ENCODE data around the gene P3H2.
"Not testable (repeated sequence)": the region's sequence is repeated elsewhere in the genome, so short reads cannot be mapped to it uniquely, and the experiment has no call there.

P3H2 gene

DNA sequence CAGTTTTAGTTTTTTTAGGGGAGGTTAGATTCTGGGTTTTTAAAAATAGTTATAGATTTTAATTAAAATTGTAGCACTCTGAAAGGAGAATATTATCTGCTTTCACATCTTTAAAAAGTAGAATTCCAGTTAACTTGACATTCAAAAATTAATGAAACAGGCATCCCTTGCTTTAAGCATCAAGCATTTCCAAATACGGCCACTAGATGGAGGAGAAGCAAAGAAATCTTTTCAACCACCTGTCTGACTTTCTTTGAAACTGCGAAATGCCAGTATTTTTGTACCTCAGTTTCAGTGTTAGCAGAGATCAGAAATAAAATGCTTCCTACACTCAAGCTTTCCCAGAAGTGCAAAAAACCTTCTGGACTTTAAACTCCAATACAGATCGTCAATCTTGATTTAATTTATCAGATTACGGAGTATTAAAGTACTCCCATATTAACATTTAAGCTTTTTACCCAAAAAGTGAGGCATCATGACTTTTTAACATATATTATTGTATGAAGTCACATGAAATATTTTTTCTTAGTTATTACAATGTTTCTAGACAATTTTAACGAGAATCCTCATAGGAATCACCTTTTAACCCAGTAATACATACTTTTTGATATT, 153.3 kb downstream of the P3H2 start:
- DNase-seq (ENCODE audit: low read depth, low spot score) = peak; percentile 35
- H3K4me3 ChIP-seq (ENCODE audit: low read length) = no peak overlapping the region

DNA sequence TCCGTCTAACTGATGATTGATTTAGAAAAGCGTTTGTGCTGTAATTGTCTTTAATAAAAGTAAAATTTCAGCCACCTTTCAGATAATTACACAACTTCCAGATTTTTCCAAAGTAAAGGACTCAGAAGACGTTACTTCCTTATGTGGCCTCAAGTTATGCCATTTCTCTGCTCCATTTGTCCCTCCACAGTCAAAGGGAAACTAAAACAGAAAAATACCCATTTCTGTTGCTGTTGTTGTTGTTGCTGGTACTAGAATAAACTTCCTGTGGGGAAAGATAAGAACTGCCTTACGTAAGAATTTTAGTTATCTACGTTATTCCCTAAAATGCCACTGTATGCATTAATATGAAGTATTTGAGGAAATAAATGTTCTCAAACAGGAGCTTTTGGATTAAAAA, 153.9 kb downstream of the P3H2 start:
- no peak overlapping the region for H3K4me3 ChIP-seq (ENCODE audit: low read length)
- no peak for DNase-seq (ENCODE audit: low read depth, low spot score)

DNA sequence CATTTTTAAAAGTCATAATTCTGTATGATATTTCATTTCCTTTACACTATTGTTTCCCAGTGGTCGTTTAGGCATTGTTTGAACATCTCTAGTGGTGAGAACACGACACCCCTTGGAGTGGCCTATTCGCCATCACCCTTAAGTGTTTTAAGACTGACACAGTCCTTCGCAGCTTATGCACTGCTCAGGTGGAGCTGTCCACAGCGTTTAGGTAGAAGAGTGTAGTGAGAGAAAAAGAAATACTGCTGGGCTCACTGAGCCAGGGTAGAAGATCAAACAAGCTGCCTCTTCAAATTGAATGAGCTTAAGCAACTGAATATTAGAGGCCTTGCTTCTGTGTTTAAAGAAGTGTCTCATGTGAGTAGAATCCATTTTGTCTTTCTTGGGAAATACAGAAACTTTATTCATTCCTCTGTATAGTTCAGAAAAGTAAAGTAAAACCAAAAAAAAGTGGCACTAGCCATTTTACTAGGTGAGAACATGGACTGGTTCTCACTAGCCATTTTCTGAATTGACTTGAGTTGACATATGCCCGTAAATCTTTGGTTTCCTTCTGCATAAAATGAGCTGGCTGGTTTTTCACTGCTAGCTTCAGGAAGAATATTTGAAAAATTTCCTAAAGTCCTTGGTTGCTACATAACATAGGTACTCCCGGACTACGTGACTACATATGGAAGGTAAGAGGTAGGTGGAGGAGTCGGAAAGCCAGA, 155.9 kb downstream of the P3H2 start:
- DNase-seq (ENCODE audit: low read depth, low spot score) = no peak
- H3K4me3 ChIP-seq (ENCODE audit: low read length) = no peak overlapping the region

DNA sequence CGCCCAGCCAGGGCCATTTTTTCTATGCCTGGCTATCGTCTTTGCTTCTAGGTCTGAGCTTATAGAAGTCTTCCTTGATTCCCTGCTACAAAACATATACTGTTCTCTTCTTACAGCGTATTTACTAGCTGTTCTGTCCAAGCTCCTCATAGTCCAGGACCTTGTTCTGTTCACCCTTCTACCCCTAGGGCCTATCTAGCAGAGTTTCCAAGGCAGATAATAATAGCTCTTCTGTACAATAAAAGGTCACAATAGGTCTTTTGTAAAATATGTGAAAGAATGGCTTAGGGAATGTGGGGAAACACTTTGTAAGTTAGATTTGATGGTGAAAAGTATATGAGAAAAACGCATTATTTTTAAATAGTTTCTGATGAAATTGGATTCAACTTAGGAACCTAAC, 158.2 kb downstream of the P3H2 start:
- no peak for DNase-seq (ENCODE audit: low read depth, low spot score)
- H3K4me3 ChIP-seq (ENCODE audit: low read length) = no peak overlapping the region

- peak; percentile 41 for DNase-seq (ENCODE audit: low read depth, low spot score)
- no peak overlapping the region for H3K4me3 ChIP-seq (ENCODE audit: low read length)
These were observed 159.1 kb downstream of the P3H2 start for GRCh38 chr3:189961522-189962161.

DNA sequence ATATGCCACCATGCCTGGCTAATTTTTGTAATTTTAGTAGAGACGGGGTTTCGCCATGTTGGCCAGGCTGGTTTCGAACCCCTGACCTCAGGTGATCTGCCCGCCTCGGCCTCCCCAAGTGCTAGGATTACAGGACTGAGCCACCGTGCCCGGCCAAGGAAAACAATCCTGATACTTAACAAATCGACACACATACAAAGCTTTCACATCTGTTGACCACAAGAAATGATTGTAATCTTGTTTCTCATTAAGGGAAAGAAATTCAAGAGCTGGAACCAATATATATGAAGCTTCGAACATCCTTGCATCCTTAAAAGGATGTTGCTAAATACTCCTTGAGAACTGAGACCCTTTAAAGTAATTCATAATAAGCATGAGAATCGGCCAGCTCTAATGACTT, 159.6 kb downstream of the P3H2 start:
- H3K4me3 ChIP-seq (ENCODE audit: low read length); DNase-seq (ENCODE audit: low read depth, low spot score): not testable (repeated sequence)

- no peak overlapping the region for H3K4me3 ChIP-seq (ENCODE audit: low read length)
- DNase-seq (ENCODE audit: low read depth, low spot score) = no peak
These were observed 165.7 kb downstream of the P3H2 start for GRCh38 chr3:189954733-189955665.

GRCh38 chr3:189953551-189953950, 167.1 kb downstream of the P3H2 start:
- DNase-seq (ENCODE audit: low read depth, low spot score) = no peak
- no peak overlapping the region for H3K4me3 ChIP-seq (ENCODE audit: low read length)

DNA sequence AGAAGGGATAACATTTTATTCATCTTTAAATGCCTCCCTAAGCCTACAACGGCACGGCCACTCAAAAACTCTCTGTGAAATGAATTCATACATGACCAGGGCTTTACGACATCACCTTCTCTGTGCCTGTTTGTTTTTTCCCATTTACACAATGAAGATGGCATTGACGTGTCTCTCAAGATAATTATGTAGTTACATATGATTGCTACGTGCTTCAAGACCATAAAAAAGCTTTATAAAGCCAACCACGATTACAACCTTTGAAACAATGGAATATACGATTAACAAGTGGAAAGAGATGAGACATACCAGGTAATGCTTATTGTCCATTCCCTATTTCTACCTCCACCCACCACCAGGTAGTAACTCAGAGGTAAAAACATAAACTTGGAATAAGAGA, 168.4 kb downstream of the P3H2 start:
- H3K4me3 ChIP-seq (ENCODE audit: low read length) = no peak overlapping the region

DNA sequence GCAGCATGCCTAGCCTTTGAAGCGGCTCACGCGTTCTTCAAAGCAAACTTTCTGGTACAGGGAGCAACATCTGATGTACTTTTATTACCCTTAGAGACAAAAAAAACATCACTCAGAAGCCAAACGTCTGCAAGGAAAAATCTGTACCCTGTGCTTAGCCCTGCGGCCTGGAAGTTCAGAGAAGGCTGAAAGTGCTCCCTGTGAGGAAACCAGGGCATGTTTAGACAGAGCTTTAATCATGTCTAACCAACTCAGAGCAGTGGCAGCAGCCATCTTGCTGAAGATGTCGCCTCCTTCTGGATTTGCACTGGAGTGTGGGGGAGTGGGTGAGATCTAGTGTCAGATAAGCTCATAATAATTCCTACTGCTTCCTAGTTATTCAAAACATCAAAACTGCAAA, 170.4 kb downstream of the P3H2 start:
- H3K4me3 ChIP-seq (ENCODE audit: low read length) = no peak overlapping the region
- no peak for DNase-seq (ENCODE audit: low read depth, low spot score)

More for the DNA sequence above, 168.4 kb downstream of the P3H2 start:
- no peak for DNase-seq (ENCODE audit: low read depth, low spot score)

DNA sequence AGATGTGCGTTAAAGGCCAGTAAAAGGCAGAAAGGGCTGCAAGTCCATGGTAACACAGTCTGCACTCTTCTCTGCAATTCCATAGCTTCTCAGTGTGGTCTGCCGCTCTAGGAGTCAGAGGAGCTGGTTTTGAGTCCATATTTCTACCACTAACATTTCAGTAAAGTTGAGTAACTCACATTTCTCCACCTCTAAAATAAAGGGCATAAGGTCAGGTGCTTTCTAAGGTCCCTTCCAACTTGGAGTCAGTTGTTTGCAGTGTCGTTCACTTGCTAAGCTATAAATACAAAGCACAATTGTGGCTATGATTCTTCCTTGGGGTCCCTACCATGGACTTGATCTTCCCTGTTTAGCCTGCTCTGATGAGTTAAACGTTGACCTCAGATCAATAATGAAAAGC, 171.1 kb downstream of the P3H2 start:
- no peak for DNase-seq (ENCODE audit: low read depth, low spot score)
- no peak overlapping the region for H3K4me3 ChIP-seq (ENCODE audit: low read length)

DNA sequence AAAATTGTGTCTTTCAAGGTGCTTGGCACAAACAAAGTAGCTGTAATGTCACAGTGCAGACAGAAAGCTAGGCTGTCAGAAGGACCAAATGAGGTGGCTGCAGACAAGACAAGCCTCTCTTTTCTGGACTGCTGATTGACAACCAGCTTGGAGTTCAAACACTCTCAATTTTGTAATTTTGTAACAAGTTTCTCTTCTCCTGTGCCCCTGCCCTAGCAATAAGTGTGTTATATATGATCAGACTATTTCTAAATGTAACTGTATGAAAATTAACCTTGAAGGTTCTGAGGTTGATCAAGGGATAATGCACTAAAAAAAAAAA, 172.0 kb downstream of the P3H2 start:
- no peak overlapping the region for H3K4me3 ChIP-seq (ENCODE audit: low read length)
- no peak for DNase-seq (ENCODE audit: low read depth, low spot score)

DNA sequence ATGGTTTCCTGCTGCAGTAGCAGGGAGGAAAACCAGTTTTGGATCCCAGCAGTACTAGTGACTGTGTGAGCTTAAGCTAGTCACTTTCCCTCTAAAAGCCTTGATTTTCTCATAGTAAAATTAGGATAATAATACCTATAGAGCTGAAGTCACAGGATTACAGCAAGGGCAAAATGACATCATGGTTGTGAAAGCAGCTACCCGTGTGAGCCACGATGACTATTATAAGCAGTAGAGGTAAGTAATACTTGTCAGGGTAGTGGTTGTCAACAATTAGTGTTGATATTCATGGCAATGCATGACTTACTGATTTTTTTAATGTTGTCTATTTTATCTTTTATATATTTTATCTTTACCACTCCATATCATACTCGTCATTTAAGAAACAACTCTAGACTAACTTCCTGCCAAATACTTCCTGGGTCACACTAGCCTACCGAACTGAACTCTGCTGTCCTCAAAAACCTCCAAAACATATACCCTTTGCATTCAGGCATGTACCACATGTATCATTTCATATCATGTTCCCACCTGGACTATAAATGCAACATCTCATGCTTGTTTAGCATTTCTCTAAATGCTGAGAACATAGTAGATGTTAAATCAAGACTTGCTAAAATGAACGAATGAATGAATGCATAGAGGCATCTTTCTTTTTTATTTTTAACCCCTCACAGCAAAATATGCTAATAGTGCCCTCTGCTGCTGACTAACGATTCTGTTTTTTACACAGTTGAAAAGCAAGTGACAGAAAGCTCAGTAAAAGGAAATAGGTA, 172.6 kb downstream of the P3H2 start:
- H3K4me3 ChIP-seq (ENCODE audit: low read length) = no peak overlapping the region
- DNase-seq (ENCODE audit: low read depth, low spot score) = peak; percentile 3

- no peak for DNase-seq (ENCODE audit: low read depth, low spot score)
- H3K4me3 ChIP-seq (ENCODE audit: low read length) = no peak overlapping the region
These were observed 173.6 kb downstream of the P3H2 start for GRCh38 chr3:189947068-189947467.

GRCh38 chr3:189945935-189946709, 174.6 kb downstream of the P3H2 start:
- H3K4me3 ChIP-seq (ENCODE audit: low read length) = no peak overlapping the region
- DNase-seq (ENCODE audit: low read depth, low spot score) = no peak

GRCh38 chr3:189944285-189945145, 176.2 kb downstream of the P3H2 start:
- DNase-seq (ENCODE audit: low read depth, low spot score) = no peak
- no peak overlapping the region for H3K4me3 ChIP-seq (ENCODE audit: low read length)

- no peak for DNase-seq (ENCODE audit: low read depth, low spot score)
- H3K4me3 ChIP-seq (ENCODE audit: low read length) = no peak overlapping the region
These were observed 177.7 kb downstream of the P3H2 start for GRCh38 chr3:189942948-189943347.
